Esophagus squamous epithelium (tissue), 4 donors: Measurements from ENCODE around the gene PRIMPOL.

ENCODE experiments used
- POLR2A ChIP-seq, 4 donors: fragments of 450-650 bp; IDR thresholded peaks; one replicate each; pipeline ENCODE4 v1.6.1; 2017; ENCODE audit warnings: antibody characterized with exemption in 4 of 4, mild to moderate bottlenecking in 4 of 4, moderate library complexity in 3 of 4
- TF ChIP-seq, protein P1 (sequence below), 6 experiments: fragments of 450-650 bp in 4 of 6; fragments of 200-600 bp in 2 of 6; sonication (generic) in 2 of 6; IDR thresholded peaks; one replicate each; pipeline ENCODE4 v1.5.1; 2016 to 2019; ENCODE audit warnings: antibody characterized with exemption in 6 of 6, mild to moderate bottlenecking in 4 of 6, moderate library complexity in 4 of 6

DNA sequence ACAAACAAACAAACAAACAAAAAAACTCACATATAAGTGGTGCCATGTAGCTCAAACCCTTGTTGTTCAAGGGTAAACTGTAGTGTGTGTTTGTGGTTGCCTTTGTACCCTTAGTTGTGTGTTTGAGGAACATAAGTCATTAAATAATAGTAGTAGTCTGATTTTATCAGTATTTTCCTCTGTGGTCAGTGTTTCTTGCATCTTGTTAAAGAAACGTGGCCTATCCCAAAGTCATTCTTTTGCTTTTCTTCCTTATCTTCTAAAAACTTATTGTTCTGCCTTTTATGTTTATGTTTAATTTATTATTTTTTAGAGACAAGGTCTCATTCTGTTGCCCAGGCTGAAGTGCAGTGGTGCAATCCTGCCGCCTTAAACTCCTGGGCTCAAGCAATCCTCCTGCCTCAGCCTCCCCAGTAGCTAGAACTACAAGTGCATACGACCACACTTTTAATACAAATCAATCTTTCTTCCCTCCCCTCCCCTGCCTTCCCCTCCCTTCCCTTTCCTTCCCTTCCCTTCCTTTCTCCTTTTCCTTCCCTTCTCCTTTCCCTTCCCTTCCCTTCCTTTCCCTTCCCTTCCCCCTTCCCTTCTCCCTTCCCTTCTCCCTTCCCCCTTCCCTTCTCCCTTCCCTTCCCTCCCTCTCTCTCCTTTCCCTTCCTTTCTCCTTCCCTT, 26.4 kb downstream of the PRIMPOL start:
- TF ChIP-seq, protein P1, sequence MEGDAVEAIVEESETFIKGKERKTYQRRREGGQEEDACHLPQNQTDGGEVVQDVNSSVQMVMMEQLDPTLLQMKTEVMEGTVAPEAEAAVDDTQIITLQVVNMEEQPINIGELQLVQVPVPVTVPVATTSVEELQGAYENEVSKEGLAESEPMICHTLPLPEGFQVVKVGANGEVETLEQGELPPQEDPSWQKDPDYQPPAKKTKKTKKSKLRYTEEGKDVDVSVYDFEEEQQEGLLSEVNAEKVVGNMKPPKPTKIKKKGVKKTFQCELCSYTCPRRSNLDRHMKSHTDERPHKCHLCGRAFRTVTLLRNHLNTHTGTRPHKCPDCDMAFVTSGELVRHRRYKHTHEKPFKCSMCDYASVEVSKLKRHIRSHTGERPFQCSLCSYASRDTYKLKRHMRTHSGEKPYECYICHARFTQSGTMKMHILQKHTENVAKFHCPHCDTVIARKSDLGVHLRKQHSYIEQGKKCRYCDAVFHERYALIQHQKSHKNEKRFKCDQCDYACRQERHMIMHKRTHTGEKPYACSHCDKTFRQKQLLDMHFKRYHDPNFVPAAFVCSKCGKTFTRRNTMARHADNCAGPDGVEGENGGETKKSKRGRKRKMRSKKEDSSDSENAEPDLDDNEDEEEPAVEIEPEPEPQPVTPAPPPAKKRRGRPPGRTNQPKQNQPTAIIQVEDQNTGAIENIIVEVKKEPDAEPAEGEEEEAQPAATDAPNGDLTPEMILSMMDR (IDR thresholded peaks at IDR 0.05) = no peak
- no peak for TF ChIP-seq POLR2A (IDR thresholded peaks at IDR 0.05)
